HEK293T (cell line): ENCODE measurements around the gene TFR2.

Experiments
- CTCF ChIA-PET: fragments of 350-600 bp; formaldehyde crosslinking; extraction: SDS; loops from one replicate; lab custom pipeline; 2021; ENCODE audit warnings: antibody characterized with exemption, inconsistent platforms; lab: Yijun Ruan, JAX
- POLR2A ChIA-PET: fragments of 350-600 bp; formaldehyde crosslinking; extraction: SDS; loops from one replicate; lab custom pipeline; 2020; ENCODE audit warnings: antibody characterized with exemption, inconsistent platforms; lab: Yijun Ruan, JAX
- DNase-seq: peaks from one replicate; pipeline ENCODE4 v3.0.0; 2012; ENCODE audit warnings: mixed read lengths; ENCODE audit errors: extremely low spot score
- ARNT ChIP-seq: fragments of 450-650 bp; IDR thresholded peaks from 2 replicates; pipeline ENCODE4 v1.6.1; 2017; ENCODE audit warnings: mild to moderate bottlenecking
- BHLHE40 ChIP-seq: fragments of 450-650 bp; IDR thresholded peaks from 2 replicates; pipeline ENCODE4 v1.6.1; 2016; ENCODE audit warnings: mild to moderate bottlenecking, moderate library complexity, borderline replicate concordance
- CTBP1 ChIP-seq: fragments of 450-650 bp; IDR thresholded peaks from 2 replicates; pipeline ENCODE4 v1.6.1; 2016; ENCODE audit warnings: borderline replicate concordance
- ELF4 ChIP-seq: fragments of 450-650 bp; IDR thresholded peaks from 2 replicates; pipeline ENCODE4 v1.6.1; 2017; ENCODE audit warnings: antibody characterized with exemption
- FOXA1 ChIP-seq: fragments of 450-650 bp; IDR thresholded peaks from 2 replicates; pipeline ENCODE4 v1.6.1; 2016; ENCODE audit warnings: mild to moderate bottlenecking
- FOXK2 ChIP-seq: fragments of 450-650 bp; IDR thresholded peaks from 2 replicates; pipeline ENCODE4 v1.6.1; 2016; ENCODE audit warnings: mild to moderate bottlenecking
- FOXM1 ChIP-seq: fragments of 450-650 bp; IDR thresholded peaks from 2 replicates; pipeline ENCODE4 v1.6.1; 2017; ENCODE audit warnings: mild to moderate bottlenecking, borderline replicate concordance
- HDGF ChIP-seq: fragments of 450-650 bp; IDR thresholded peaks from 2 replicates; pipeline ENCODE4 v1.6.1; 2017; ENCODE audit warnings: antibody characterized with exemption, borderline replicate concordance
- L3MBTL2 ChIP-seq: fragments of 450-650 bp; conservative IDR thresholded peaks from 2 replicates; pipeline ENCODE4 v1.6.1; 2016; ENCODE audit warnings: mild to moderate bottlenecking
- LEF1 ChIP-seq: fragments of 450-650 bp; IDR thresholded peaks from 2 replicates; pipeline ENCODE4 v1.6.1; 2017; ENCODE audit warnings: mild to moderate bottlenecking, borderline replicate concordance
- NFRKB ChIP-seq: fragments of 450-650 bp; IDR thresholded peaks from 2 replicates; pipeline ENCODE4 v1.6.1; 2016; ENCODE audit warnings: mild to moderate bottlenecking, moderate library complexity
- PKNOX1 ChIP-seq: fragments of 450-650 bp; IDR thresholded peaks from 2 replicates; pipeline ENCODE4 v1.6.1; 2016
- SP1 ChIP-seq: fragments of 450-650 bp; IDR thresholded peaks from 2 replicates; pipeline ENCODE4 v1.6.1; 2017
- SUZ12 ChIP-seq: fragments of 450-650 bp; IDR thresholded peaks from 2 replicates; pipeline ENCODE4 v1.6.1; 2016; ENCODE audit warnings: mild to moderate bottlenecking
- TARDBP ChIP-seq: fragments of 450-650 bp; IDR thresholded peaks from 2 replicates; pipeline ENCODE4 v1.6.1; 2016
- ZNF384 ChIP-seq: fragments of 450-650 bp; IDR thresholded peaks from 2 replicates; pipeline ENCODE4 v1.6.1; 2016

Gene TFR2

GRCh38 chr7:100641463-100641859 is at the start of gene TFR2:
TFR2 (minus strand) TSS chr7:100641552; CDS start chr7:100641509, 43 bp downstream.
- POLR2A ChIA-PET, result no interaction called here
- no peak for DNase-seq
- TF ChIP-seq ARNT (no peak), ELF4 (no peak), BHLHE40 (no peak), L3MBTL2 (no peak), PKNOX1 (no peak), HDGF (no peak), TARDBP (no peak), SP1 (no peak), LEF1 (no peak), SUZ12 (no peak), NFRKB (no peak), FOXM1 (no peak), FOXA1 (no peak), FOXK2 (no peak), ZNF384 (no peak), CTBP1 (no peak)
- CTCF ChIA-PET, result interaction anchor here (1.3 kb wide), 1 partner anchor 12 kb away, joined by 3 read pairs; no protein-coding TSS in a partner anchor

- ChIA-PET CTCF (interaction anchor here (0.6 kb wide), 2 partner anchors 179 to 186 kb away, joined by 3 to 4 read pairs; partner anchors contain the start of gene SRRT), POLR2A (interaction anchor here (1.7 kb wide), 1 partner anchor 104 kb away, joined by 4 read pairs; the partner anchor contains the start of genes FBXO24 and LRCH4)
- no peak for TF ChIP-seq ZNF384
- TF ChIP-seq SUZ12, result no peak
- no peak for TF ChIP-seq SP1
- no peak for TF ChIP-seq BHLHE40
- TF ChIP-seq NFRKB, result no peak
- no peak for TF ChIP-seq TARDBP
- no peak for TF ChIP-seq FOXA1
- no peak for TF ChIP-seq HDGF
- TF ChIP-seq ELF4, result no peak
- no peak for TF ChIP-seq CTBP1
- TF ChIP-seq FOXM1, result no peak
- no peak for TF ChIP-seq LEF1
- TF ChIP-seq L3MBTL2, result no peak
- TF ChIP-seq PKNOX1, result no peak
- TF ChIP-seq FOXK2, result no peak
- no peak for TF ChIP-seq ARNT
- no peak for DNase-seq
Observed at GRCh38 chr7:100689230-100690135, 48.1 kb upstream of the TFR2 start.

GRCh38 chr7:100688326-100688860 is 47.0 kb upstream of the TFR2 start:
- ChIA-PET CTCF (no interaction called here), POLR2A (no interaction called here)
- TF ChIP-seq ZNF384, result no peak
- no peak for TF ChIP-seq SP1
- no peak for TF ChIP-seq FOXM1
- TF ChIP-seq L3MBTL2, result no peak
- no peak for TF ChIP-seq CTBP1
- no peak for TF ChIP-seq LEF1
- no peak for DNase-seq

- POLR2A ChIA-PET, result no interaction called here
- no peak for TF ChIP-seq FOXA1
- TF ChIP-seq ARNT, result no peak
- no peak for TF ChIP-seq PKNOX1
- TF ChIP-seq BHLHE40, result no peak
- TF ChIP-seq L3MBTL2, result no peak
- CTCF ChIA-PET, result no interaction called here
- DNase-seq, result no peak
Observed at GRCh38 chr7:100687751-100688300, 46.5 kb upstream of the TFR2 start.

- TF ChIP-seq ARNT (no peak), NFRKB (no peak), TARDBP (no peak), FOXK2 (no peak), ELF4 (no peak), ZNF384 (no peak), SP1 (no peak), LEF1 (no peak), HDGF (no peak), SUZ12 (no peak), FOXA1 (no peak), BHLHE40 (no peak), PKNOX1 (no peak)
- ChIA-PET POLR2A (no interaction called here), CTCF (no interaction called here)
- no peak for DNase-seq
Observed at GRCh38 chr7:100687261-100687660, 45.9 kb upstream of the TFR2 start.
